NCI-H524 (cell line): ENCODE results near the gene SLC38A2.
"Not testable (repeated sequence)": the region's sequence is repeated elsewhere in the genome, so short reads cannot be mapped to it uniquely, and the experiment has no call there.

Source experiments
- DNase-seq, 2 experiments: peaks; one replicate each; lab custom pipeline; 2025; lab: John Stamatoyannopoulos, UW

Gene SLC38A2

GRCh38 chr12:46372544-46373300 is at the start of gene SLC38A2:
TSS of gene SLC38A2 (minus strand) at chr12:46372773. CDS start at chr12:46371293, 1,480 bp downstream.
- DNase-seq = peak; percentile 47 to 87

GRCh38 chr12:46419675-46420074 is 47.1 kb upstream of the SLC38A2 start:
- DNase-seq = no peak

DNA sequence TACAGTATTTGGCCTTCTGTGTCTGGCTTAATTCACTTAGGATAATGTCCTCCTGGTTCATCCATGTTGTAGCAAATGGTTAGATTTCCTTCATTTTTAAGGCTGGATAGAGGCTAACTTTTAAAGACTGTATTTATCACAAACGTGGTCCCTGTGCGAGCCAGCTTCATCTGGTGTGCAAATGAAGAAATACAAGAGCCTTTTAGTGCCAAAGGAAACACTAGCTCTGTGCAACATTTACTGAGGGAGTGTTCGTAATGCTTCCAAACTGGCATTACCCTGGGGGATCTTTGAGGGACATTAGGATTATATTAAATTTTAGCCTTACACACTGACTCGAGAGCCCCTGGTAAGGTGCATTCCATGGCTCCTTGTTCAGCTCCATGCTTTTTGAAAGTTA is 43.0 kb upstream of the SLC38A2 start:
- no peak for DNase-seq

DNA sequence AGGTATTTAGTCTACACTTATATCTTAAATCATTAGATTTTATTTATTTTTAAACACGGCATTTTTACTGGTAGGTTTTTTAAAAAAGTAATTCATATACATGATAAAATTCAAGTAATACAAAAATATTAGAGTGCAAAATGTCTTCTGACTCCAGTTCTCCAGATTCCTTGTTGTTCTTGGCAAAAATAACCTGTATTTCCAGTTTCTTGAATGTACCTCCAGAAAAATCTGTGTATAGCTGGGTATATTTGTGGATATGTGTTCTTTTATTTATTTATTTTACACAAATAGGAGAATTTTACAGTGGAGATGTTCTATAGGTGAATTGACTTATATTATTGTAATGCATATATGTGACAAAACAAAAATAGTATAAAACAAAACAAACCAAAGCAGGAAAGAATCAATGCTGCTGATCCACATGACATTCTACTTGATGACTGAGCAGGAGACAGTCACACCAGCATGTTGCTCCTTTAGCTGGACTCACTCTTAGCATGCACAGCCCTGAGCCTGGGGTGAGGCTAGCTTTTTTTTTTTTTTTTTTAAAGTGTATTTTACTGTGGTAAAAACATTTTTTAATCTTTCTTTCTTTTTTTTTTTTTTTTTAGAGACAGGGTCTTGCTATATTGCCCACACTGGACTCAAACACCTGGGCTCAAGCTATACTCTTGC is 42.2 kb upstream of the SLC38A2 start:
- DNase-seq = no peak

DNA sequence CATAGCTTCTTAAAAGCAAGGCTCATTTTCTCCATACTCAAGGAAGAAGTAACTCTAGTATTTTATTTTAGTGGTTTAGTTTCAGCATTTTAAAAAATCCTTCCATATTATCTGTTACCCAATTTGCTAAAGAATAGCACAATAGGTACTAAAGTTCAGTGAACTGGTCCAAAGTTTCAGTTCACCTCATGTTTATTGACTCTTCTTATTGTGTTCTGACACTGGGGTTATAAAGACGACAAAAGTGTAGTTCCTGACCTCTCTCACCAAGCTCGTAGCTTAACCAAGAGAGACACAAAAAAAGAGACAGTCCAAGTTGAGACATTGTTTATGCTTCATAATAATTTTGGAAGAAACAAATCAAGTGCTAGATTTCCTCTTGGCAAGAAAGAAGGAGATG is 40.8 kb upstream of the SLC38A2 start:
- no peak for DNase-seq

GRCh38 chr12:46412857-46413256 is 40.3 kb upstream of the SLC38A2 start:
- no peak for DNase-seq

GRCh38 chr12:46410495-46410894 is 37.9 kb upstream of the SLC38A2 start:
- DNase-seq = no peak

DNA sequence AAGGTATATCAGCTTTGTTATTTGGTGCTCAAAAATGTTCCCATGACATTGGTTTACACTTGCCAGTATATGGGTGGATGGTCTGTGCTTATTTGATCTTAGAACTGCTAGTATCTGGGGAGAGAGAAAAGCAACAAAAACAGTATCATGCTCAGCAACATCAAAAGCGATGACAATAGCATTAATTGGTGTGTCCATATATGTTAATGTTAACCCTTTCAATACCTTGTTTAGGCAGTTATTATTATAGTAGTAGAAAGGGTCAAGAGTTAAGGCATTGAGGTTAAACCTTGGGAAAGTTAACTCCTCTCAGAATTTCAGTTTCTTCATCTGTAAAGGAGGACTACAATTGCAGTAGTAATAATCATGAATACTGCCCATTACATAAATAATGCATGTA is 37.4 kb upstream of the SLC38A2 start:
- DNase-seq = no peak

DNA sequence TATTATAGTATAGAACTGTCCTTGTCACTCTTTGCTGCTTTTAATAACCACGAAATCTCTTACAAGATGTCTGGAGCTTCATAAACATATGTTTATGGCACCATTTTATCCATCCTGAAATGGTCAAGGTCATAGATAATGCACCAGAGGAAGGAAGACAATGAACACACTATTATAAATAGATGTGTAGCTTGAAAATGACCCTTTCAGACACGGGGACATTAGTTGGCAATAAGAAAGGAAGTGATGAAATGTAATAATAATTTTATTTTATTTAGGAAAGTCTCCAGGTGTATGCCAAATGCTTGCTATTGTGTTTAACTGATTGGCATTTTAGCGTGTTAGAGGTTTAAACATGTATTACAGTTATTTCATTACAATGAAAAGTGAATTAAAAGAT is 36.8 kb upstream of the SLC38A2 start:
- no peak for DNase-seq

DNA sequence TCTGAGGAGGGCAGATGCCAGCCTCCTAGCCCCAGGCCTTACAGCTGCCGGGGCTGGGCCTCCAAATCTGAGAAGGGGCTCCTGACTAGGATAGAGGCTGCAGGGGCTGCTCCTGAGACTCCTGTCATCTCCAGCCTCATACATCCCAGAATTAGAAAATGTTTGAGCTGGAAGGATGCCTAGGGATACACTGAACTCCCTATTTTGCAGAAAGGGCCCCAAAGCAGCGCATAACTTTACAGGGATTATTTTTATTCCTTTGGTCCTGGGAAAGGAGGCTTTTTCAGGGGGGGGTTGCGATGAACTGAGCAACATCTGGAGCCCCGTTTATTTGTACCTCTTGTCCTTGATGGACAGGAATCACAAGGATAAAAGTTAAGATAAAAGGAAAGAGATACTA is 35.9 kb upstream of the SLC38A2 start:
- DNase-seq = no peak

- DNase-seq = no peak
These were observed 34.8 kb upstream of the SLC38A2 start for GRCh38 chr12:46407361-46407760.

DNA sequence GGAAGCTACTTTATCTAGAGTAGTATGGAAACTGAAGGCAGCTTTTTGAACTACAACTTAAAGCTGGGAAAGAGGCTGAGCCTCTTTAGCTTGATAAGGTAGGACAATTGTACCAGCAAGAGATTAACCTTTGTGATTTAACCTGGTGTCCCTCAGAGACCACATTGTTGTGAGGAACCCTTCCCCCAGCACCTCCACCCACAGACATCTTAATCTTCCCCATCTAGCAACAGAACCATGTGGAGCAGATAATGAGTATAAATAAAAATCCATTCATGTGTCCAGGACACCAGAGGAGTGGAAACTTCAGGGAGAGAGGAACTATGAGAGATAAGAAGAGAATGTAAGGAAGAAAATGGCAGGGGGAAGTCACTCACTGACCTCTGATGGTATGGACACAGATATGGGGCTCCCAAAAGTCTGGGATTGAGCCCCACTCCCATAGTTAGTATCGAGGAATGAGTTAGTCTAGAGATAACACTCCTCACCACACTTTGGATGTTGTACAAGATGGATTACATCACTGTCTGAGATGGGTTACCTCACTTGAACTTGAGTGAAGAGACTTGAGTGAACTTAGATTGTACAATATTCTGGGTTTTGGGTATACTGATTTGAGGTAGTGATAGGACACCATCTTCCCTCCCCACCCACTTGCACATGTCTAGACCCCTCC is 33.9 kb upstream of the SLC38A2 start:
- no peak for DNase-seq

GRCh38 chr12:46404733-46405132 is 32.2 kb upstream of the SLC38A2 start:
- DNase-seq = no peak

DNA sequence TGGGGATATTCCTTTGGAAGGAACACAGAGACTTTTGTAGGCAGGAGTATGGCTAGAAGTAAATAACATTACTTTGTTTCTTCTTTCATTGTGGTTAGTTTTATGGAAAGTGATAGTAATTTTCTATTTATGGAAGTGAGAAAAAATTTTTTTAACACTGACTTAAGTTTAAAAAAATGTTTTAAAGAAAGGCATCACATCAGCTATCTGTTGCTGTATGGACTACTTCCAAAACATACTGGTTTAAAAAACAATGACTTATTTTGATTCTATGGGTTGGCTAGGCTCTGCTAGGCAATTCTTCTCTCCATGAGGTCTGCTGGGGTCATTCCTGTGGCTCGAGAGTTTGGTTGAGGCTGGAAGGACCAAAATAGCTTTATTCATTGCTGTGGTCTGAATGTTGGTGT is 31.7 kb upstream of the SLC38A2 start:
- no peak for DNase-seq

DNA sequence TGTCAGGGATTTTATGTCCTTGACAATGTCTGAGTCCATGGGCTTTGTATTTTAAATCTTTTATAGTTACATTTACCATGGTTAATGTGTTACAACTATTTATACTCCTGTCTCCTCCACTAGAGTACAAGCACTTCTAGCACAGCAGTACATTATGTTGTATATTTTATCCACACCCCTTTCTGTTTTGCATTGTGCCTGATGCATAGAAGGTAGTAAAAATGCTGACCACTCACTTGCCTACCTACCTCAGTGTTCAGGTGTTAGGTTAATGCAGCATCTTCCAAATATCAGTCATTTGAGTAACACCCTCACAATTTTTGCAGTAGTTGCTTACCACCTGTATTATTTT is 31.1 kb upstream of the SLC38A2 start:
- no peak for DNase-seq

DNA sequence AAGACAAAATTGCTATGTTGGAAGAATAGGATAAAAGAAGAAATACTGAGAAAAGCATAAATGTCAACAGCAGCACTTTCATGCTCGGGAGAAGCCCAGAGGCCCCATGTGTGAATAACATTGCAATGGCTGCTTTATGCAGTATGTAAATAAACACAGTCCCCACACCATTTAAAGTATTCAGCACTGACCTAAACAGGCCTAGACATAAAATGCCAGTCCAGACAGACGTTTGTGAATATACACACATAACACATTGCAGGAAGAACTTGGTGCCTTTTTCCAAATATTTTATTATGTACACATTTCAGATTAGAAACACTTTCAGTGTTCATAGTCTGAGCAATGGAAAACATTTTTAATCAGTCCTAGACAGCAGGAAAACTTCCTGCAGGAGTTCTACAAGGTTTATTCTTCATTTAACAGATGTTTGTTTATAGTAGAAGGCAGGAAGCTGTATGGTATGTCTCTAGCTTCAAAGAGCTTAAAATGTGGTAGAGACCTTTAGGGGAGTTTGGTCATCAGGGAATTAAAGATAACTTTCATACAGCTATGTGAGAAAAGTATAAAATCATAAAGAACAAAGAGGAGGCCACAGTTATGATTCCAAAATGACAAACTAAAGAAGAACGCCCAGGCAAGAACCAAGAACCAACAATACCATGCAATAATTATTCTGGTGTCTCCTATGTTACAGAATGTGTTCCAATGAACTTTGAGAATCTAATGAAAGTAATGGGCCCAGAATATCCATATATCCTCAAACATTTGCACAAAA is 30.6 kb upstream of the SLC38A2 start:
- DNase-seq = no peak

DNA sequence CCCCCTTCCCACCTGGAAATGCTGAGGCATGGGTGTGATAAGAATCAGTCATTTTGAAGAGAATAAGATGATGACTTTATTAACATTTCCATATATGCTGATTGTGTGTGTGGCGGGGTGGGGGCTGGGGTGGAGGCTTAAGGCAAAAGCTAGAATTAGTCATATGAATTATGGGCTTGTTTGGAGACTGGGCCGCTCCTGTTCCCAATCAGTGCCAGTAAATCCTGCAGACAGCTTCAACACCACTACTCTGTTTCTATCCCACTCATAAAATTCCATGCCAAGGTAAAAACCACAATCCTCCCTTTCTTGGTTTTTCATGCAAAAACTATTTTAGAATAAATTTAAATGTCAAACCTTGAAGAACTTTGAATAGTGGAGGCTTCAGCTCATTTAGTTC is 29.9 kb upstream of the SLC38A2 start:
- no peak for DNase-seq

DNA sequence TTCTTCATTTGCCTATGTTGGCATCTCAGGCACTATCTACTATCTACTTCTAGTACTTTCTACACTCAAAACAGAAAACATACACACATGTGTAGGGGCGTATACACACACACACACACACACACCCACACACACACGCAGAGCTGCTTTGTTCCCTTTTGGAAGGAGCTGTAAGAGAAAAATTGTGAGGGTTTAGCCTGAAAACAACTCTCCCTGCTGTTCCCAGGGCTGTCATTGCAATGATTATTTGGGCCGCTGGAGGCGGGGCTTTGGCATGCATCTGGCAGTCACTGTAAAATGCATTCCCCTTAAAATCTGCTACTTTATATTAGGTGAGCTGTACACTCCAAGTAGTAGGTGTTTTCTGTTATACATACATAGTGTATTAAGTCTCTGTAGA is 29.1 kb upstream of the SLC38A2 start:
- no peak for DNase-seq

- no peak for DNase-seq
These were observed 27.8 kb upstream of the SLC38A2 start for GRCh38 chr12:46400406-46400805.

- DNase-seq = not testable (repeated sequence)
These were observed 27.1 kb upstream of the SLC38A2 start for GRCh38 chr12:46399461-46400248.

- DNase-seq = no peak
These were observed 24.3 kb upstream of the SLC38A2 start for GRCh38 chr12:46396826-46397225.

GRCh38 chr12:46395388-46395787 is 22.8 kb upstream of the SLC38A2 start:
- peak; percentile 23 to 67 for DNase-seq
